ENCODE measurements around the gene RAB7A. TPM values are rescaled to one million over a fixed set of nuclear protein-coding genes. Genes with fewer than 3 reads are reported as not detected.

RAB7A gene
- total RNA-seq, 1 experiment from 2014 or later = 284 TPM

DNA sequence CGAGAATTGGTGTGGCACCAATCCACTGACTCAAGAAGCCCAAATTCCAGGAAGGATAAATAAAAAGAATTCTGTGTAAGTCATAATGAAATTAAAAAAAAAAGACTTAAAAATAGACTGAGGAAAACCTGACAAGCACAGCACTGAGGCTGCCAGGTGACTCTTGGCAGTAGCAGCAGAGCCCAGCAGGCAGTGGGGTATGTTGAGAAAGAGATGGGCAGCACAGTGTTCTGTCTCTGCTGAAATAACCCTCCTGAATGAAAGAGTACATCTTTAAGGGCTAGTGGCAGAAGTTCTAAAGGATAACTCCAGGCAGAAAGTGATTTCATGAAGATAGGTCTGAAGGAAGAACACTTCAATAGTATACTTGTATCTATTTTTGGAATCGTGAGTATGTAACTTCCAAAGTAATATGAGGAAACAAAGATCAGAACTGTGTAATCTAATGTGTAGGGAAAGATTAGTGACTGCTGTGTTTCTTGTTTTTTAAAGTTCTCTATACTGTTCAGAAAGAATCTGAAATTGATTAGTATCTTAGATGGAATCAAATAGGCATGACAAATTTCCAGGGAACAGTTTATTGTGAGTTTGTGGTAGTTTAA is 75.9 kb downstream of the RAB7A start:
- no peak overlapping the region for H3K27ac Mint-ChIP-seq (ENCODE audit: unreplicated experiment)
- H3K4me1 ChIP-seq = no peaks in the 10 kb centered on the region
- DNase-seq = no peak
- peaks cover 78% of the 10 kb centered on the region for H3K36me3 Mint-ChIP-seq (ENCODE audit: insufficient read depth, unreplicated experiment)
- POLR2A ChIA-PET = no interaction called here
- no peaks in the 10 kb centered on the region for H3K27me3 ChIP-seq (replicated peaks; ENCODE audit: control insufficient read depth, insufficient read depth, low read length)
- H3K9me3 Mint-ChIP-seq (ENCODE audit: unreplicated experiment) = no peaks in the 10 kb centered on the region
- no peaks in the 10 kb centered on the region for H3K4me1 Mint-ChIP-seq (ENCODE audit: low read depth, unreplicated experiment)
- CTCF ChIA-PET = no interaction called here
- H3K27me3 Mint-ChIP-seq (ENCODE audit: insufficient read depth, unreplicated experiment) = no peaks in the 10 kb centered on the region
- H3K4me3 ChIP-seq (ENCODE audit: low read depth, low read length) = no peak overlapping the region
- intact Hi-C loops (cut with micrococcal nuclease; ENCODE audit: unreplicated experiment) = no loop called here
- TF ChIP-seq, protein P1, sequence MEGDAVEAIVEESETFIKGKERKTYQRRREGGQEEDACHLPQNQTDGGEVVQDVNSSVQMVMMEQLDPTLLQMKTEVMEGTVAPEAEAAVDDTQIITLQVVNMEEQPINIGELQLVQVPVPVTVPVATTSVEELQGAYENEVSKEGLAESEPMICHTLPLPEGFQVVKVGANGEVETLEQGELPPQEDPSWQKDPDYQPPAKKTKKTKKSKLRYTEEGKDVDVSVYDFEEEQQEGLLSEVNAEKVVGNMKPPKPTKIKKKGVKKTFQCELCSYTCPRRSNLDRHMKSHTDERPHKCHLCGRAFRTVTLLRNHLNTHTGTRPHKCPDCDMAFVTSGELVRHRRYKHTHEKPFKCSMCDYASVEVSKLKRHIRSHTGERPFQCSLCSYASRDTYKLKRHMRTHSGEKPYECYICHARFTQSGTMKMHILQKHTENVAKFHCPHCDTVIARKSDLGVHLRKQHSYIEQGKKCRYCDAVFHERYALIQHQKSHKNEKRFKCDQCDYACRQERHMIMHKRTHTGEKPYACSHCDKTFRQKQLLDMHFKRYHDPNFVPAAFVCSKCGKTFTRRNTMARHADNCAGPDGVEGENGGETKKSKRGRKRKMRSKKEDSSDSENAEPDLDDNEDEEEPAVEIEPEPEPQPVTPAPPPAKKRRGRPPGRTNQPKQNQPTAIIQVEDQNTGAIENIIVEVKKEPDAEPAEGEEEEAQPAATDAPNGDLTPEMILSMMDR (IDR thresholded peaks at IDR 0.05; ENCODE audit: insufficient read depth in 1 of 2, low read depth in 1 of 2, low read length in 1 of 2, severe bottlenecking in 1 of 2, unreplicated experiment in 1 of 2) = no peak
- no peaks in the 10 kb centered on the region for H3K9me3 ChIP-seq
- peaks cover 7% of the 10 kb centered on the region for H3K36me3 ChIP-seq (ENCODE audit: control insufficient read depth, insufficient read depth, low read length)
- no TSS peak for BruUV-seq (replicated peaks)
- H3K4me3 Mint-ChIP-seq (ENCODE audit: unreplicated experiment) = no peak overlapping the region

DNA sequence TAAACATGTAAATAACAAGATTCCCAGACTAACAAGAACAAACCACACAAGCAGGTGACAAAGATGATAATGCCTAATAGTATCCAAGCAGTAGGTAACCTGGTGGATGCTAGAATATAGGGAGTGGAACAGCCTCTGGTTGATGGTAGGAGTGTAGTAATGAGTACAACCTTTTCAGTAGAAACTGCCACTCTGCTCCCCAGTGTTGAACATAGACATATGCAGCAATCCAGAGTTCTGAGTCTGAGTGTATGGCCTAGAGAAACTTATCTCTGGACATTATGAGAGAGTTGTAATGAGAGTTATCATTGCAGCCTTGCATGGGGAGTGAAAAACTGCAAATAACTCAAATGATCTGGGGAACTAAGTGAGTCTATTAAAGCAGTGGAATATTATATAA is 77.3 kb downstream of the RAB7A start:
- H3K4me1 ChIP-seq = no peaks in the 10 kb centered on the region
- ChIA-PET POLR2A (no interaction called here), CTCF (no interaction called here)
- H3K9me3 Mint-ChIP-seq (ENCODE audit: unreplicated experiment) = no peaks in the 10 kb centered on the region
- H3K36me3 Mint-ChIP-seq (ENCODE audit: insufficient read depth, unreplicated experiment) = peaks cover 75% of the 10 kb centered on the region
- peaks cover 5% of the 10 kb centered on the region for H3K36me3 ChIP-seq (ENCODE audit: control insufficient read depth, insufficient read depth, low read length)
- H3K4me3 ChIP-seq (ENCODE audit: low read depth, low read length) = no peak overlapping the region
- DNase-seq = no peak
- no peaks in the 10 kb centered on the region for H3K27me3 Mint-ChIP-seq (ENCODE audit: insufficient read depth, unreplicated experiment)
- no peak overlapping the region for H3K27ac Mint-ChIP-seq (ENCODE audit: unreplicated experiment)
- BruUV-seq (replicated peaks) = no TSS peak
- no peaks in the 10 kb centered on the region for H3K9me3 ChIP-seq
- H3K4me1 Mint-ChIP-seq (ENCODE audit: low read depth, unreplicated experiment) = no peaks in the 10 kb centered on the region
- intact Hi-C loops (cut with micrococcal nuclease; ENCODE audit: unreplicated experiment) = no loop called here
- TF ChIP-seq, protein P1 (IDR thresholded peaks at IDR 0.05; ENCODE audit: insufficient read depth in 1 of 2, low read depth in 1 of 2, low read length in 1 of 2, severe bottlenecking in 1 of 2, unreplicated experiment in 1 of 2) = no peak
- no peaks in the 10 kb centered on the region for H3K27me3 ChIP-seq (replicated peaks; ENCODE audit: control insufficient read depth, insufficient read depth, low read length)
- no peak overlapping the region for H3K4me3 Mint-ChIP-seq (ENCODE audit: unreplicated experiment)

DNA sequence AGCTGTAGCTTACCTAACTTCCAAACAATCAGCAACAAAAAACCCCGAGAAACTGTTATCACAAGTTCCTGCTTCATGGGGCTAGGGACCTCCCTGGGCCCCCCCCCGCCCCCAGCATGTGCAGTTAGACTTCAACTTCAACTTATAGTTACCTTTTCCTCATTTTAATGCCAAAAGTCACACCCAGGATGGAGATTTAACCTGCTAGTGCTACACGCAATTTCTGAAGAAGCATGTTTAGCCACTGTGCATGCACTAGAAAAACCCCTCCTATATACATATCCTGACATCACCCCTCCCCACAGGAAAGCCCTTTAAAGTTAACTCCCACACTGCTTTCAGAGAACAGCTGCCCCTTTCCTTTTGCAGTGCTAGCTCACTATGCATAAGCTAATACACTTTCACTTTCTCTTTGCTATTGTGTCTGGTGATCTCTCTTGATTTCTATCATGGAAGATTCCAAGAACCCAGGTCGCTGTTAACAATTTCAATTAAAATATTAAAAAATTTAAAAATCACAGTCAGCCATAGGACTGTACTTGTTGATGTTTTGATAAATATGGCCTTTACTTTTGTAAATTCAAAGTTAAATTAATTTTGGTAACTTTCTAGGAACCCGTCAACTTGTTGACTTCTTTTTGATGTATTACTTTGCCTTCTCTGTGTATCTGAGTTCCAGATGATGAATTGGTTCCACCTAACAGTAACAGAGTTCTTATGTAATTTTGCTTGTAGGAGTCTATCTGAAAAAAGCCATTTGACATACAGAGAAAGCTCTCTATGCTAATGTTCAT is 78.2 kb downstream of the RAB7A start:
- Histone ChIP-seq H3K27me3 (replicated peaks; ENCODE audit: control insufficient read depth, insufficient read depth, low read length) (no peaks in the 10 kb centered on the region), H3K4me1 (no peaks in the 10 kb centered on the region), H3K4me3 (ENCODE audit: low read depth, low read length) (no peak overlapping the region), H3K9me3 (no peaks in the 10 kb centered on the region), H3K36me3 (ENCODE audit: control insufficient read depth, insufficient read depth, low read length) (peaks cover 2% of the 10 kb centered on the region; the same call in 1 of the 2 replicates)
- CTCF ChIA-PET = no interaction called here
- intact Hi-C loops (cut with micrococcal nuclease; ENCODE audit: unreplicated experiment) = no loop called here
- BruUV-seq (replicated peaks) = no TSS peak
- Mint-ChIP-seq H3K27me3 (ENCODE audit: insufficient read depth, unreplicated experiment) (no peaks in the 10 kb centered on the region), H3K4me3 (ENCODE audit: unreplicated experiment) (no peak overlapping the region), H3K27ac (ENCODE audit: unreplicated experiment) (no peak overlapping the region), H3K9me3 (ENCODE audit: unreplicated experiment) (no peaks in the 10 kb centered on the region), H3K36me3 (ENCODE audit: insufficient read depth, unreplicated experiment) (peaks cover 73% of the 10 kb centered on the region), H3K4me1 (ENCODE audit: low read depth, unreplicated experiment) (no peaks in the 10 kb centered on the region)
- no peak for DNase-seq
- POLR2A ChIA-PET = no interaction called here
- TF ChIP-seq, protein P1 (IDR thresholded peaks at IDR 0.05; ENCODE audit: insufficient read depth in 1 of 2, low read depth in 1 of 2, low read length in 1 of 2, severe bottlenecking in 1 of 2, unreplicated experiment in 1 of 2) = no peak

Measured in Caco-2 (cell line).